Natural killer cell (primary cell): ENCODE measurements around the gene C1orf167. TPM values are rescaled to one million over a fixed set of nuclear protein-coding genes. Genes with fewer than 3 reads are reported as not detected.

ENCODE experiments used
- ATAC-seq, 3 donors: fragments of 150-1000 bp in 2 of 3; fragments of 200-7000 bp in 1 of 3; cut with Tn5 transposase; 1 replicate in 1 of 3; 2 replicates in 2 of 3; pipeline ENCODE4 v1.10.0; 2021; ENCODE audit warnings: mild to moderate bottlenecking in 2 of 3, moderate library complexity in 2 of 3
- DNase-seq, 2 donors: peaks; one replicate each; pipeline versions ENCODE4 v3.0.0 to v3.0.0-alpha.2; 2013 to 2021; ENCODE audit warnings: mixed read lengths in 1 of 2
- H3K27ac ChIP-seq: one replicate; pipeline ENCODE4 v1.5.1; 2013; ENCODE audit warnings: mild to moderate bottlenecking, low read length
- H3K27me3 ChIP-seq: one replicate; pipeline ENCODE4 v1.6.1; 2013; ENCODE audit warnings: low read length; ENCODE audit not compliant: control insufficient read depth, insufficient read depth
- H3K36me3 ChIP-seq: one replicate; pipeline ENCODE4 v1.6.1; 2013; ENCODE audit warnings: low read length; ENCODE audit not compliant: control insufficient read depth, insufficient read depth
- H3K4me1 ChIP-seq: one replicate; pipeline ENCODE4 v1.6.1; 2013; ENCODE audit warnings: low read length; ENCODE audit not compliant: control insufficient read depth, insufficient read depth
- H3K4me3 ChIP-seq: one replicate; pipeline ENCODE4 v1.5.1; 2013; ENCODE audit warnings: low read length
- H3K9me3 ChIP-seq: one replicate; pipeline ENCODE4 v1.6.1; 2013; ENCODE audit warnings: low read length; ENCODE audit not compliant: control insufficient read depth, insufficient read depth
- H3K27ac Mint-ChIP-seq, 2 donors: one replicate each; pipeline ENCODE4 v1.8.0; 2022; ENCODE audit warnings: mild to moderate bottlenecking in 2 of 2, mixed read lengths in 2 of 2, moderate library complexity in 1 of 2
- H3K27me3 Mint-ChIP-seq, 2 donors: one replicate each; pipeline ENCODE4 v1.8.0; 2022; ENCODE audit warnings: low read depth in 2 of 2, mixed read lengths in 2 of 2
- H3K36me3 Mint-ChIP-seq: one replicate; pipeline ENCODE4 v1.8.0; 2022; ENCODE audit warnings: mixed read lengths
- H3K4me1 Mint-ChIP-seq, 2 donors: one replicate each; pipeline ENCODE4 v1.8.0; 2022; ENCODE audit warnings: mixed read lengths in 2 of 2
- H3K4me3 Mint-ChIP-seq: one replicate; pipeline ENCODE4 v1.8.0; 2022; ENCODE audit warnings: mild to moderate bottlenecking, moderate library complexity, mixed read lengths
- H3K9me3 Mint-ChIP-seq, 2 donors: one replicate each; pipeline ENCODE4 v1.8.0; 2022; ENCODE audit warnings: mixed read lengths in 2 of 2
- CTCF ChIP-seq: fragments of 200-600 bp; IDR thresholded peaks from one replicate; pipeline ENCODE4 v1.8.0; 2022; ENCODE audit warnings: antibody characterized with exemption
- WGBS: methylation state at CpG from one replicate; pipeline ENCODE4 v1.1.7; 2013; ENCODE audit warnings: missing lambda C conversion rate; ENCODE audit not compliant: insufficient coverage; 5-methylcytosine and 5-hydroxymethylcytosine counted together
- intact Hi-C: fragments of 100-400 bp; cut with micrococcal nuclease; formaldehyde crosslinking; loops from one replicate; pipeline ENCODE4 v1.14.2; 2022
- total RNA-seq, 4 donors: library from RNA; stranded (reverse); fragments of 120-200 nt in 1 of 4; gene quantifications; one replicate each; pipeline versions ENCODE4 v1.2.3 to v1.2.4, GENCODE V29; 2013 to 2022

The C1orf167 gene
- total RNA-seq, 3 donors from 2014 or later (not counting 1 experiment from before 2014, with no cell fraction given), result 0.15 TPM; not detected in 2

DNA sequence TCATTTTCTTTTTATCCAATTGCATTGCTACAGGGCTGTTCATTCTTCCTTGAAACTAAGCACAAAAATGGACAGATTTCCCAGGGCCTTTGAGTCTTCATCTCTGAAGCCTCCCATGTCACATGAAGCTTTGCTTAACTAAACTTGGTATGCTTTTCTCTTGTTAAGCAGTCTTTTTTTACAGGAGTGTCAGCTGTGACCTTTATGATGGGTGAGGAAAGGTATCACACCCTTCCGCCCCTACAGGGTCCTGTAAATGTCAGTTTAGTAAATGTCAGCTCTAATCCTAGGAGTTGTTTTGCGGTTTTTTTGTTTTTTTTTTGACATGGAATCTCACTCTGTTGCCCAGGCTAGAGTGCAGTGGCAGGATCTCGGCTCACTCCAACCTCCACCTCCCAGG is 28.7 kb upstream of the C1orf167 start:
- Mint-ChIP-seq H3K27ac (peak overlapping the region; percentile 88 to 95), H3K27me3 (no peaks in the 10 kb centered on the region), H3K4me3 (peak overlapping the region; percentile 56), H3K9me3 (no peaks in the 10 kb centered on the region), H3K36me3 (no peaks in the 10 kb centered on the region), H3K4me1 (peaks cover 63 to 68% of the 10 kb centered on the region in 2 donors)
- TF ChIP-seq CTCF, result no peak
- intact Hi-C loops, result loop anchor here (10.0 kb wide), 1 partner anchor 469 kb away; the partner anchor contains the start of gene MTOR
- Histone ChIP-seq H3K4me1 (peaks cover 77% of the 10 kb centered on the region), H3K4me3 (no peak overlapping the region), H3K27me3 (no peaks in the 10 kb centered on the region), H3K27ac (no peak overlapping the region), H3K9me3 (no peaks in the 10 kb centered on the region), H3K36me3 (no peaks in the 10 kb centered on the region)
- WGBS, result 94% methylated on average over 3 of the region's 3 CpGs
- DNase-seq, result no peak
- ATAC-seq, result no peak

DNA sequence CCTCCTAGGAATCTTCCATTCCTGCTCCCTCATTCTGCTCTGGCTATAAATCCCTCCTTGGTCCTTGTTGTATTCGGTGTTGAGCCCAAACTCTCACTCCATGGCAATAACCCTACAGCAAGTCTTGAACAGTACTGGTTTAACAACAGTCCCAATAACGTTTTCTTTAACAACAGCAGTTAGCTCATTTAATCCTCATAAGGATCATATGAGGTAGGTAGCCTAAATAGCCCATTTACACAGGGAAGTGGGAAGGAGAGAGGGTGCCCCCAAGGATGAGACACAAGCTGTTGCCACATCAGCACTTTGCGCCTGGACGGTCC is 26.5 kb upstream of the C1orf167 start:
- H3K36me3 ChIP-seq, result no peaks in the 10 kb centered on the region
- H3K27me3 Mint-ChIP-seq, result no peaks in the 10 kb centered on the region
- H3K4me3 Mint-ChIP-seq, result peak overlapping the region; percentile 93
- no peak overlapping the region for H3K27ac ChIP-seq
- peaks cover 77% of the 10 kb centered on the region for H3K4me1 ChIP-seq
- intact Hi-C loops, result loop anchor here (10.0 kb wide), 1 partner anchor 471 kb away; the partner anchor contains the start of gene MTOR
- H3K36me3 Mint-ChIP-seq, result no peaks in the 10 kb centered on the region
- H3K9me3 Mint-ChIP-seq, result no peaks in the 10 kb centered on the region
- H3K27ac Mint-ChIP-seq, result peak overlapping the region; percentile 87 to 98
- H3K4me1 Mint-ChIP-seq, result peaks cover 69 to 74% of the 10 kb centered on the region in 2 donors
- peak in 1 of 2 donors; percentile 21 for DNase-seq
- peak overlapping the region; percentile 72 for H3K4me3 ChIP-seq
- no peaks in the 10 kb centered on the region for H3K27me3 ChIP-seq
- no peak for TF ChIP-seq CTCF
- no peaks in the 10 kb centered on the region for H3K9me3 ChIP-seq
- WGBS, result 65% methylated on average over 3 of the region's 4 CpGs
- no peak for ATAC-seq

GRCh38 chr1:11735854-11736745 is 25.9 kb upstream of the C1orf167 start, which contains the start of gene AGTRAP:
AGTRAP (plus strand) TSS chr1:11736136; CDS start chr1:11736209, 73 bp downstream.
- peaks cover 77% of the 10 kb centered on the region for H3K4me1 ChIP-seq
- Mint-ChIP-seq H3K9me3 (no peaks in the 10 kb centered on the region), H3K36me3 (no peaks in the 10 kb centered on the region), H3K4me1 (peaks cover 70 to 74% of the 10 kb centered on the region in 2 donors), H3K27ac (peak within 1 kb of the TSS; percentile 87 to 98), H3K4me3 (peak within 1 kb of the TSS; percentile 93), H3K27me3 (no peaks in the 10 kb centered on the region)
- H3K27me3 ChIP-seq, result no peaks in the 10 kb centered on the region
- intact Hi-C loops, result loop anchor here (2.0 to 10.0 kb wide), 2 partner anchors 67 to 471 kb away; partner anchors contain the start of gene MTOR
- no peak for TF ChIP-seq CTCF
- no peaks in the 10 kb centered on the region for H3K9me3 ChIP-seq
- H3K36me3 ChIP-seq, result no peaks in the 10 kb centered on the region
- WGBS, result 3% methylated on average over 59 of the region's 59 CpGs
- ATAC-seq (peak; percentile 67 to 78 (median 74)), DNase-seq (peak; percentile 84 to 94)
- H3K4me3 ChIP-seq, result peak within 1 kb of the TSS; percentile 72
- peak within 1 kb of the TSS; percentile 62 for H3K27ac ChIP-seq
